Measurements from ENCODE around the gene RAB24. TPM values are rescaled to one million over a fixed set of nuclear protein-coding genes. Genes with fewer than 3 reads are reported as not detected.

RAB24 gene
- total RNA-seq, 4 donors from 2014 or later, result 11.4 to 22.8 (median 14.5) TPM

GRCh38 chr5:177336112-177336511, 32.6 kb upstream of the RAB24 start:
- no peaks in the 10 kb centered on the region for H3K4me1 ChIP-seq
- no peak for ATAC-seq
- in situ Hi-C loops (cut with MboI; ENCODE audit: low sequenced_read_pairs in 4 of 4) (no loop called here), intact Hi-C loops (cut with DNase I; ENCODE audit: low total_unique reads) (no loop called here)
- H3K36me3 ChIP-seq, result peaks cover 0 to 65% of the 10 kb centered on the region in 2 donors
- no peak for TF ChIP-seq POLR2A (IDR thresholded peaks at IDR 0.05)
- no peak for TF ChIP-seq CTCF (IDR thresholded peaks at IDR 0.05 in 4 of 5, conservative IDR thresholded peaks at IDR 0.05 in 1 of 5)
- H3K27ac ChIP-seq, result no peak overlapping the region
- DNase-seq, result no peak
- no peaks in the 10 kb centered on the region for H3K9me3 ChIP-seq
- H3K4me3 ChIP-seq, result no peak overlapping the region
- no peaks in the 10 kb centered on the region for H3K27me3 ChIP-seq

DNA sequence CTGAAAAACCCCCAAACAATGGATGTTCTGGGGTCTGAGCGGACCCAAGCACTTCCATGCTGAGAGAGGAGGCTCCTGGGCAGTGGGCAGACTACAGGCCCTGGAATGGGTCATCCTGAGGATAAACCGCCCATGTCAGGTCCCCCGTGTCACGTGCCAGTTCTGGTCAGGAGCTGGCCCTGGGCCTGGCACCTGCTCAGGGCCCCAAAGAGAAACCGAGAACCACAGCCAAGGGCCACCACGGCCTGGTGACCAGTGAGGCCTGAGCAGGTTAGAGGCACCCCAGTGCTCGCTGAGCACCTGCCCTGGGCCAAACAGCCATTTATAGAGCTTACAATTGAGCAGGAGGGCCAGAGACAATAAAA, 32.2 kb upstream of the RAB24 start:
- H3K9me3 ChIP-seq, result no peaks in the 10 kb centered on the region
- no peak overlapping the region for H3K27ac ChIP-seq
- intact Hi-C loops (cut with DNase I; ENCODE audit: low total_unique reads), result no loop called here
- H3K27me3 ChIP-seq, result no peaks in the 10 kb centered on the region
- no peaks in the 10 kb centered on the region for H3K4me1 ChIP-seq
- H3K4me3 ChIP-seq, result no peak overlapping the region
- no peak for DNase-seq
- no peak for ATAC-seq
- in situ Hi-C loops (cut with MboI; ENCODE audit: low sequenced_read_pairs in 4 of 4), result no loop called here
- TF ChIP-seq CTCF (IDR thresholded peaks at IDR 0.05 in 4 of 5, conservative IDR thresholded peaks at IDR 0.05 in 1 of 5), result no peak
- TF ChIP-seq POLR2A (IDR thresholded peaks at IDR 0.05), result no peak
- H3K36me3 ChIP-seq, result peaks cover 0 to 69% of the 10 kb centered on the region in 2 donors

DNA sequence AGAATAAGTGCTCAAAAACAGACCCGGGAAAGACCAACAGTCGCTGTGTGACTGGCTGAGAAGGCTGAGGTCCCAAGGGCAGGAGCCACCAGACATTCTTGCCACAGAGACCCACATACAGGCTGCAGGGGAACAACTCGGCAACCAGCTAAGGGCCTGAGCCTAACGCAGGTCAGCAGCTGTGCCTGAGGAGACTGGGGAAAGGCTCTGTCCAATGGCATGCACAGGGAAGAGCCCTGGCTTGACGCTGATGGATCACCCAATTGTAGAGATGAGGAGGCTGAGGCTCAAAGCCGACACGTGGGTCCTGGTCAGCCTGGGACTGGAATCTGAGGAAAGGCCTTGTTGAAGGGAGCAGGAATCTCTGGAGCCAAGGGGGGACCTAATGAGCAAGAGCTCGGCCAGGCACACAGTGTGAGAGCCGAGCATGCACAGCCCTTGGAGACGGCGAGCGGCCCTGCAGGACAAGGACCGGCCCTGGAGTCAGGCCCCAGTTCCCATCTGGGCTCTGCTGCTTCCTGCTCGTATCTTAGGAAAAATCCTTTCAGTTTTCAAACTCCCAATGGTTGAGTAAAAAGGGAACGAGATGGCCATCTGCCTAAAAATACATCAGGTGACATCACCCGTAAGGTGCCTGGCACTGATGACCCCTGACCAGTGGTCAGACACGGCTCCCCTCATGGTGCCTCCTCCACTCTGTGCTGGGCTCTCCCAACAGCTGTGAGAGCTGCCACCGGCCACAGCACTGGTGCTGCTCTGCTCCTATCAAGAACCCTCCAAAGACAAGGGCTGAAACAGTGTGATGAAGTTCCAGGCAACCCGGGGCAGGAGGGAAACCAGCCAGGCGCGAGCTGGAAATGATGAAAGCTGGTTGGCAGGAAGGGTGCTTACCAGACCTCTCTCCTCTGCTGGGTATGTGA, 31.5 kb upstream of the RAB24 start:
- H3K4me3 ChIP-seq, result no peak overlapping the region
- TF ChIP-seq POLR2A (IDR thresholded peaks at IDR 0.05) (no peak), CTCF (IDR thresholded peaks at IDR 0.05 in 4 of 5, conservative IDR thresholded peaks at IDR 0.05 in 1 of 5) (no peak)
- no peak overlapping the region for H3K27ac ChIP-seq
- H3K27me3 ChIP-seq, result no peaks in the 10 kb centered on the region
- H3K9me3 ChIP-seq, result no peaks in the 10 kb centered on the region
- intact Hi-C loops (cut with DNase I; ENCODE audit: low total_unique reads), result no loop called here
- DNase-seq (no peak), ATAC-seq (no peak)
- in situ Hi-C loops (cut with MboI; ENCODE audit: low sequenced_read_pairs in 4 of 4), result no loop called here
- H3K36me3 ChIP-seq, result peaks cover 0 to 75% of the 10 kb centered on the region in 2 donors
- no peaks in the 10 kb centered on the region for H3K4me1 ChIP-seq

DNA sequence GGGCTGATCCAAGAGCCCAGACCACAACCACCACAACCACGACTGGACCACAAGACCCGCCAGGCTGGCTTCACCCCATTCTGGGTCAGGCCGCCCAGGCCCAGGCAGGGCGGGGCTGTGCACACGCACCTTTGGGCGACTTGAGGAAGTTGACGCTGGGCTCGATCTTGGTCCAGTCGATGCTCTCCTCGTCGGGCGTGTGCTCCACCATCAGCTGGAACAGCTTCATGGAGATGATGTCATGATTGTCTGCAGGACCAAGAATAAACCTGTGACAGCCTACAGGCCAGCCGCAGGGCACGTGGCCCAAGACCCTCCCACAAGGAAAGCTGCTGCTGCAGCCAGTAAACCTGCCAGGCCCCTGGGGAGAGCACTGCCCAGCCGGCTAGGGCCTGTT, 30.6 kb upstream of the RAB24 start:
- no peak for DNase-seq

More for the DNA sequence above, 30.6 kb upstream of the RAB24 start:
- in situ Hi-C loops (cut with MboI; ENCODE audit: low sequenced_read_pairs in 4 of 4) (no loop called here), intact Hi-C loops (cut with DNase I; ENCODE audit: low total_unique reads) (no loop called here)
- Histone ChIP-seq H3K4me3 (no peak overlapping the region), H3K27ac (no peak overlapping the region), H3K4me1 (no peaks in the 10 kb centered on the region), H3K9me3 (no peaks in the 10 kb centered on the region), H3K36me3 (peaks cover 0 to 76% of the 10 kb centered on the region in 2 donors), H3K27me3 (no peaks in the 10 kb centered on the region)
- TF ChIP-seq POLR2A (IDR thresholded peaks at IDR 0.05) (no peak), CTCF (IDR thresholded peaks at IDR 0.05 in 4 of 5, conservative IDR thresholded peaks at IDR 0.05 in 1 of 5) (no peak)
- no peak for ATAC-seq

Data from gastrocnemius medialis (tissue), 4 donors.